HG03097 (cell line): ENCODE data around the gene RPUSD2.
A peak's percentile ranks its signal among the peaks of the same experiment; 100 is the strongest.
"Not testable (repeated sequence)": the region's sequence is repeated elsewhere in the genome, so short reads cannot be mapped to it uniquely, and the experiment has no call there.

ENCODE experiments used
- ATAC-seq: cut with Tn5 transposase; IDR thresholded peaks from one replicate; pipeline ENCODE4 v1.9.1; 2021; ENCODE audit not compliant: unreplicated experiment, low FRiP score

Gene RPUSD2

DNA sequence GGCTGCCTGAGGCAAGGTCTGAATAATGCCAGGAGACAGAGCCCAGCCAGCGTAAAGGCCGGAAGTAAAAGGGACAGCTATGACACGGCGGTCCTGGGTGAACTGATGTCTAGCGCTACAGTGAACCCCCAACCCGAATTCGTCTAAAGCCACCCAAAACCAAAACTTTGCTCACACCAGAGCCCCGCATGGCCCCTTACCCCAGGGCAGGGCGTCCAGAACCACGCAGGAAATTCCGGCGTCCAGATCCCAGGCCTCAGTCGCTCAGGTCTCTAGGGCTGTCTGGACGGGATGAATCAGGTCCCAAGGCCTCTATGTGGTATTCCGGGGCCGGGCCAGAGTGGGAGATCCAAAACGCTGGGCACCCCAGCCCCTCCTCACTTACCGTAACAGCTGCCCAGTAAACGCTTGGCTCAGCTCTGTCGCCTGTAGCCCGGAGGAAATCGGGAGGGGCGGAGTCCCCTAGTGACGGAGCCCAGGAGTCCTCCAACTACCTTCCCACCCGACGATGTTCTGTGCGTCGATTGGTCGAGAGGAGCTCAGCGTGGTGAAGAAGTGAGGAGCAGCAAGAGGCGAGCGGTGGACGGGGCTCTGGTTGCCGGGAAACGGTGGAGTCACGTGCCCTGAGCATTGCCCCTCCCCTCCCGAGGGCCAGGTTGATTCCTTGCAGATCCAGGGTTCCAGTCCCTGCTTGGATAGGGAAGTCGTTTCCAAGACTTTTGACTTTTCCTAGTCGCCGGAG is 4.3 kb upstream of the RPUSD2 start, which contains the start of gene CCDC32:
CCDC32 (minus strand) TSS at position 452 of the 742 bp plus-strand sequence. CDS start 2,027 bp downstream, outside the sequence.
- peak; percentile 88 for ATAC-seq

DNA sequence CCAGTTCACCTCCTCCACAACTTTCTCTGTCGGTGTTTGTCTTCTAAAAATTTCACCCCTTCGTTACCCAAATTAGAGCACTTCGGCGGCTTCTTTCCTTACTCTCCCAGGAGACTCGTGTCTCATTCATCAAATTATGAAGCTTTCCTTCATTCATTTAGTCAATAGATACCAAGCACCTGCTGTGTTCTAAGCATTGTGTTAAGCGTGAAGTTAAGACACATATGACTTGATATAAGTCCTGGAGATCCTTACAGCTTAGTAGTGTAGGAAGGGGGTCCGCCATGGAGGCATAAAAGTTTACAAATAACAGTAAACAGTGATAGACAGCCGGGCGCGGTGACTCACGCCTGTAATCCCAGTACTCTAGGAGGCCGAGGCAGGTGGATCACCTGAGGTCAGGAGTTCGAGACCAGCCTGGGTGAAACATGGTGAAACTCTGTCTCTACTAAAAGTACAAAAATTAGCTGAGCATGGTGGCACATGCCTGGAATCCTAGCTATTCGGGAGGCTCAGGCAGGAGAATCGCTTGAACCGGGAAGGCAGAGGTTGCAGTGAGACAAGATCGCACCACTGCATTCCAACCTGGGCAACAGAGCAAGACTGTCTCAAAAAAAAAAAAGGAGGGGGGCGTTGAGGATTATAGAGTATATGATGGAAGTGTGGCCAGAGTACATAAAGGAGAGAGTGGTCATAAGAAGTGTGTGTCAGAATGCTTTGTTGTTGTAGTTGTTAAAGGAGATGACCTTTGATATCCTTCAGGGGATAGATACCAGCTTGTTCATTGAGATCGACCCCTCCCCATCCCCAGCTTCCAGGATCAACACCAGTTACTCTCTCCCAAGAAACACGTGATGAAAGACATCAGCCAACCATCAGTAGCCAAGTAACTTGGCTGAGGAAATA is 3.5 kb upstream of the RPUSD2 start:
- ATAC-seq: no peak

DNA sequence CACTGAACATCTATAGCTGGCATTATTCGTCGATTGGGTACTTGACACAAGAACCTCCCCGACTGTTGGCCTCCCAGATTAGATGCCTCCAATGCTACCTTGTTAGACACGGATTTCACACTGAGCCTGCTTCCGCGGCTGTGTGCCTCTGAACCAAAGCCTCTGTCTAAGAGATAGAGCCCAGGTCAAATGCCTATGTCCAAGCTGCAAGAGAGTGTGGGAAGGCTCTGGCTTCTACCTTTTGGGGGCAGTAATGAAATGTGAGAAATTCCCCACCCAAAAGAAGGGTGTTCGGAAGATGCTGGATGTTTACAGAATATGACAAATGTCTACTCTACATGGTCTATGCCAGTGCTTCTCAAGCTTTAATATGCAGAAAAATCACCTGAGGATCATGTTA is 2.0 kb upstream of the RPUSD2 start:
- no peak for ATAC-seq

DNA sequence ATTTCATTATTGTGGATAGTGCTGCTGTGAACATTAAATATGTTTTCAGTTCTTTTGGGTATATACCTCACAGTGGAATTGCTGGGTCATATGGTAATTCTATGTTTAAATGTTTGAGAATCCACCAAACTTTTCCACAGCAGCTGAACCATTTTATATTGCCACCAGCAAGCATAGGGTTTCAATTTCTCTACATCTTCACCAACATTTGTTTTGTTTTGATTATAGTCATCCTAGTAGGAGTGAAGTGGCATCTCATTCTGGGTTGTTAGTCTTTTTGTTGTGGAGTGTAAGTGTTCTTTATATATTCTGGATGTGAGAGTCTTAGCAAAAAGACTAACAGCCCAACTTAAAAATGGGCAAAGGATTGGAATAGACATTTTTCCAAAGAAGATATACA is 6.0 kb downstream of the RPUSD2 start:
- ATAC-seq: no peak

DNA sequence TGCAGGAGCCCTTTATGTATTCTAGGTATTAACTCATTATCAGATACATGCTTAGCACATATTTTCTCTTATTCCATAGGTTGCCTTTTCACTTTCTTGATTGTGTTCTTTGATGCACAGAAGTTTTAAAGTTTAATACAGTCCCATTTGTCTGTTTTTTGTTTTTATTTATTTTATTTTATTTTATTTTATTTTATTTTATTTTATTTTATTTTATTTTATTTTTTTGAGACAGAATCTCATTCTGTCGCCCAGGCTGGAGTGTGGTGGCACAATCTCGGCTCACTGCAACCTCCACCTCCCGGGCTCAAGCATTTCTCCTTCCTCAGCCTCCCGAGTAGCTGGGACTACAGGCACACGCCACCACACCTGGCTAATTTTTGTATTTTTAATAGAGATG is 7.8 kb downstream of the RPUSD2 start:
- ATAC-seq: not testable (repeated sequence)

DNA sequence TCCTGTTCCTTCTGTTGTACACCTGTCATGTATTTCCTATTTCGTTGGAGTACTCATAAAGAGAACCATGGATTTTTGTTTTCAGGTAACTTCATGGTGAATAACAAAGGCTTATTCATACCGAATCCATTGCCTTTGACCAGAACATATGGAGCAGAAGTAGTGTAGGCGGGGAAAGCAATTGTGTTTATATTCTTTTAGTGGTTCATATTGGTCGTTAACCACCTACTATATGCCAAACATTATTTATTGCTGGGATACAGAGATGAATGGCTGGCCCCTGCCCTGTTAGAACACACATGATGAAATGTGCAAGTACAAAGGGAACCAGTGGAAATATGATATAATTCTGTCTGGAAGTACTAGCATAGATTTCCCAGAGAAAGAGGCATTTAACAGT is 9.8 kb downstream of the RPUSD2 start:
- ATAC-seq: no peak

DNA sequence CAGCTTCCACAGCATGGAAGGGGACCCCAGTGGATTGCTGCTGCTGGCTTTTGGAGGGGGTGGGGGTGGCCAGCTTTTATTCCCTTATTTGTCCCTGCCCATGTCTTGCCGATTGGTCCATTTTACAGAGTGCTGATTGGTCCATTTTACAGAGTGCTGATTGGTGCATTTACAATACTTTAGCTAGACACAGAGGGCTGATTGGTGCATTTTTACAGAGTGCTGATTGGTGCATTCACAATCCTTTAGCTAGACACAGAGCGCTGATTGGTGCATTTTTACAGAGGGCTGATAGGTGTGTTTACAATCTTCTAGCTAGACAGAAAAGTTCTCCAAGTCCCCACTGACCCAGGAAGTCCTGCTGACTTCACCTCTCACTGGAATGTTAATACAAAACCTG is 12.7 kb downstream of the RPUSD2 start:
- ATAC-seq: not testable (repeated sequence)

DNA sequence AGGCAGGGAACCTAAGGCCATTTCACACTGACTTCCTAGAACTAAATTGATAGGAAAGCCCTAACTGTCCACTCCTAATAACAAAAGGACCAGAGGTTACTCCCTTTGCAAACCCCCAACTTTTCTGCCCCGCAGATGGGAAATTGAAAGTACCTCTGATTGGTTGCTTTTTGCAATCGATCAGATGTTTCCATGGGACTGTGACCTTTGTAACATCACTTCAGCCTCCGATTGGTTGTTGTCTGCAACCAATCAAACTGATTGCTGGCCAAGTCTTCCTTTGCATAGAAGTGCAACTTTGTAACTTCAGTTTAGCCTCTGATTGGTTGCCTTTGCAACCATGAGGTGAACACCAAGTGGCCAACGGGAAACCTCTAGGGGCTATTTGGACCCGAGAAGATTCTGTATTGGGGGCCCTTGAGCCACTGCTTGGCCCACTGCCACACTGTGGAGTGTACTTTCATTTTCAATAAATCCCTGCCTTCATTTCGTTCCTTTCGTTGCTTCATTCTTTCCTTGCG is 13.7 kb downstream of the RPUSD2 start:
- no peak for ATAC-seq

DNA sequence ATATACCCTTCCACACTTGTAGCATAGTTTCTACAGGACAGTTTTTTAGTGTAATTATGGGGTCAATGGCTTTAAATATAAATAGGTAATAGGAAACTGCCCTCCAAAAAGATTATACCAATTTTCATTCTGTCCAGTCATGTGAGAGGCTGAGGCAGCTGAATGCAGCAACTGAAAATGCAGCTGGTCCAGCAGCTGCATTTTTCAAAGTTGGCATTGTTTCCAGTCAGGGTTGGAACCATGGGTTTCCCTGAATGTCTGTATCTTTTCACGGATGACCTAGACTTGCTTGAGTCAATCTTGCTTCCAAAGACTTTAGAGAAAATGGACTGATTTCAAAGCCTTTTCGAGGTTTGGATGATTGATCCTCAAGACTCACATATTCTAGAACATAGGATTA is 15.1 kb downstream of the RPUSD2 start:
- no peak for ATAC-seq

DNA sequence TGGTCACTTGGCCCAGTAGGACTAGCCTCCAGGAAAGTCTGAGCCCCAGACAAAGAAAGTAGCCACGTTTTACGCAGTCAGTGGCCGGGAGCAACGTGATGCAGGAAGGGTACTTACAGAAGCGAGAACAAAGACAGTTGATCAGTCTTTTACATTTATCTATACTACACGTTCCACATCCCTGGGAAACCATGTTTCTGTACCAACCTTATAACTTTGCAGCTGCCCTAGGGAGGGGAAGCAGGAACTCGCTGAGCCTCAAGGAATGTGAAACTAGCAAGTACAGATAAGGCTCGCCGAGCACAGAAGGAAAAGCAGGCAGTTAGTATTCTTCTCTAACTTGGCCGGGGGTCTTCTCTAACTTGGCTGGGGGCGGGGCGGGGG is 21.6 kb downstream of the RPUSD2 start:
- no peak for ATAC-seq

DNA sequence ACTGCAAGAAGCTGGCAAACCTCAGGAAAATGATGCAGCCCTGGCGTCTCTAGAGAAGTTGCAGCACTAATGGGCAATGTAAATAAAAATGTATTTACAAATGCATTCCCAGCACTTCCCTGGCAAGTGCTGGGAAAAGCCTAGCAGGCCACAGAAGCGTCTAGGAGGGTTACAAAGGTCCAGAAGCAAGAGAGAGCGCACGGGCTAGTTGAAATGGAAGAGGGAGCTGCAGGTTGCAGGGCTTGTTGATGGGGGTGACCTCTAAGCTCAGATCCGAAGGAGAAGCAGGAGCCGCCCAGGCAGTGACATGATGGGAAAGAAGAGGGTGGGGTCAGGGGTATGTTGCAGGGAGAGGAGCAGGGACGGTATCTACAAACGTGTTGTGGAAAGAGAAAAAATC is 22.3 kb downstream of the RPUSD2 start:
- ATAC-seq: no peak

DNA sequence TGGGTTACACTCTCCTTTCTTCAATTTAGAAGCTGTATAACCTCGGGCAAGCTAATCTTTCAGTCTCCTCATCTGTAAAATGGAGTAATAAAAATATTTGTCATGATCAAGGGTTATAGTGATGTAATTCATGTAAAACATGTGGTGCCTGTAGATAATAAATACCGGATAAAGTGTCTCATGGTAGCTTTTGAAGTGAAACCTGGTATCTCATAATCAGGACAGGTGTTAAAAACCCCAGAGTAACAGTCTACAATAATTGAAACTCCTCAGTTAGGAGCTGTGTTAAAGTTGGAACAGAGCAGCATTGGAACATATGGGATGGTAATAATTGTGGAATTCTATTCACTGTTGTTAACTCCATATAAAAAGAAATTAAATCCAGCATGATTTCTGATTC is 24.1 kb downstream of the RPUSD2 start:
- ATAC-seq: no peak

DNA sequence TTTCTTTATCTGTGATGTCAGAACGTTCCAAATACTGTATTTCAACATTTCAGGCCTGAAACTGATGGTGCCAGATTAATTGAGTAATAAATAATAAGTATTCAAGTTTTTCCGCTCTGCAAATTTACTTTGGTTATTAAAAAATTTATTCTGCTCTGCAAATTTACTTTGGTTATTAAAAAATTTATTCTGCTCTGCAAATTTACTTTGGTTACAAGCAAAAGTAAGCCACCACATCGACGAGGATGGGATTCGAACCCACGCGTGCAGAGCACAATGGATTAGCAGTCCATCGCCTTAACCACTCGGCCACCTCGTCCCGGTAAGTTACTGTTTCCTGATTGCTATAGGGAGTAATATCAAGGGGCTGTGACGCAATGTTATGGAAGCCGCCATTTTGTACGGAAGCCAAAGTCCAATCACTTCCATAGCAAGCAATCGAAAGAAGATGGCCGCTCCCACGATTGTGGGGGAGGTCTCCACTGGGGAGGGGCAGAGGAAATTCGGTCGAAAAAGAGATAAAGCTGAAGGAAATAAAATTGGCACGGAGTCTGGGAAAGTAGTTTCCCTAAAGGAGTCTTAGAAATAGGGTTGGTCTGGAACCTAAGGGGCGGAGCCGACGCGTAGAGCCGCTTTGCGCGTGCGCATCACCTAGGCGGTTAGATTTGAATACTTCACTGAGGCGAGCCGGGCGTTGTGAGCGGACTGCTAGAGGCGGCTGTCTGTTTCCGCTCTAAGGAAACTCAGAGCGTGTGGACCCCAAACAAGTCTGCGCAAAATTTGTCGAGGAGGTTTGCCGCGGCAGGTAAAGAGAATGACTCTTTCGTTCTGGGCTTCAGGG is 24.7 kb downstream of the RPUSD2 start, which contains the start of gene KNL1:
KNL1 (plus strand) TSS at position 662 of the 841 bp plus-strand sequence. CDS start 8,683 bp downstream, outside the sequence.
- ATAC-seq: peak; percentile 58

DNA sequence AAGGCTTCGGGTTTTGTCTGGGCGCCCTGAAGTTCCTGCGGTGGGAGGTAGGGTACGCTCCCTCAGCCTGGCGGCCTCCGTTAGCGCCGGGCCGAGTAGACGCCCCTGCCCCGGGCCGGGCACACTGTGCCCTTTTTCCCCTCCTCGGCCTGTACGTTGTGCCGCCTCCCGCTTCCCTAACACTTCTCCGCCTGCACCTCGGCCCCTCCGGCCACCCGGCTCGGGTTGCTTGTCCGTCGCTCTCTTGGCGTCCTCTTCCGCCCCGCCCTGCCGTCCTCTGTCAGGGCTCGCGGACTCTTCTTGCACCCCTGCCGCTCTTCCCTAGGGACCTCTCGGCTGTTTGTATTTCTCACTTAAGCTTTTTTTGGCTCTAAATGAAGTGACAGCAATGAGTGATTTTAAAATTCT is 25.3 kb downstream of the RPUSD2 start:
- peak; percentile 45 for ATAC-seq

DNA sequence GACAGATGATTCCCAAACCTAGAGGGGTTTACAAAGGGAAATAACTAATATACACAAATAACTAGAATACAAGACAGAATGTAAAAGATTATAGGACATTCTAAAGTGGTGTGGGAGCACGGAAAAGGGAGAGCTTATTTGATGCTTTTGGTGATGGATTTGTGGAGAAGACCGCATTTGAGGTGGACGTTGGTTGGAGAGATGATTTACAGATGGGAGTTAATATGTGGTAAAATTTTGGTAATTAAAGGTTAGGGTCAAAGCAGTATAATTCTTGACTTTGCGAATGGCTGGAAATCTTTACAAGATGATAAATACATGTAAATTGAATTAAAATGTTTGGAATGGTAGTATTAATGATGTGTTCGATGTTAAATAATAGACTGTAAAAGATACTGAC is 26.1 kb downstream of the RPUSD2 start:
- no peak for ATAC-seq

DNA sequence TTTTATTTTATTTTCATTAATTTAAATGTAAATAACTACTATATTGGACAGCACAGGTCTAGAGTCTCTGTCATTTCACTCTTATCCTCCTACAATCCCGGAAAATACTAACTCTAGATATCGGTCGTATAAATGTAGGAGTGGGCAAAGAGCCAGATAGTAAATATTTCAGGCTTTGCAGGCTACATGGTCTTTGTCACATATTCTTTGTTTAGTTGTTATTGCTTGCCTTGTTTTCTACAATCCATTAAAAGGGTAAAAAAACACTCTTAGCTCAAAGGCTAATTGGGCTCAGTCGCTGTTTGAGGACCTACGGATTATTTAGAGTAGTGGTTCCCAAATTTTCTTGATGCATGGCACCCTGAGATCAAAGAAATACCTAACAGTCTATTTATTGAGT is 26.7 kb downstream of the RPUSD2 start:
- no peak for ATAC-seq

DNA sequence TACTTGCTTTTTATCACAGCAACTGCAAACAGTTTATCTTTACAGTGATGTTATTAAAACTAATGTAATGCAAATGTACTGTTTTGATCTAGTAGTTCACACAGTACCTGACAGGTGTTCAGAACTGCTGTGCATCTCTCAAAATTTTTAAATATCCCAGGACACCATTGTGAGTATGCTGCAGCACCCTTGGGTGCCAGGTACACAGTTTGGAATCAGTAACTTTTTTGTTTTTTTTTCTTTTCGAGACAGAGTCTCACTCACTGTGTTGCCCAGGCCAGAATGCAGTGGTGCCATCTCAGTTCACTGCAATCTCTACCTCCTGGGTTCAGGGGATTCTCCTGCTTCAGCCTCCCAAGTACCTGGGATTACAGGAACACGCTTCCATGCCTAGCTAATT is 27.9 kb downstream of the RPUSD2 start:
- ATAC-seq: no peak

DNA sequence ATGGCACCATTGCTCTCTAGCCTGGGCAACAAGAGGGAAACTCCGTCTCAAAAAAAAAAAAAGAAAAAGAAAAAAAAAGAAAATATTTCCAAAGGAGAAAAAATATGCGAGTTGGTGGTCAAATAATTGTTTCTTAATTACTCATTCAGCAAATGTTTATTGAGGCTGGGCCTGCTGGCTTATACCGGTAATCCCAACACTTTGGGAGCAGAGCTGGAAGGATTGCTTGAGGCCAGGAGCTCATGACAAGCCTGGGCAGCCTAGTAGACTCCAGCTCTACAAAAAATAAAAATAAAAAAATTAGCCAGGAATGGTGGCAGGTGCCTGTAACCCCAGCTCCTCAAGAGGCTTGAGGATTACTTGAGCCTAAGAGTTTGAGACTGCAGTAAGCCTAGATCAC is 29.0 kb downstream of the RPUSD2 start:
- no peak for ATAC-seq

DNA sequence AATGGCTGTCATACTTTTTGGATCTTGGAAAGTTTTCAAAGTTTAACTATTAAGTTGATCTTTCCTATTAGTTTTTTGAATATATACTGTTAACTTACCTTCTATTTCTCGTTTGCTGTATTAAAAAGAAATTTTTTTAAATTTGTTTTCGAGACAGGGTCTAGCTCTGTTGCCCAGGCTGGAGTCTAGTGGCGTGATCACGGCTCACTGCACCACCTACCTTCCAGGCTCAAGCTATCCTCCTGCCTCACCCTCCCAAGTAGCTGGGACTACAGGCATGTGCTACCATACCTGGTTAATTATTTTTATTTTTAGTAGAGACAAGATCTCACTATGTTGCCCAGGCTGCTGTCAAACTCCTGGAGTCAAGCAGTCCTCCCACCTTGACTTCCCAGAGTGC is 29.6 kb downstream of the RPUSD2 start:
- no peak for ATAC-seq

DNA sequence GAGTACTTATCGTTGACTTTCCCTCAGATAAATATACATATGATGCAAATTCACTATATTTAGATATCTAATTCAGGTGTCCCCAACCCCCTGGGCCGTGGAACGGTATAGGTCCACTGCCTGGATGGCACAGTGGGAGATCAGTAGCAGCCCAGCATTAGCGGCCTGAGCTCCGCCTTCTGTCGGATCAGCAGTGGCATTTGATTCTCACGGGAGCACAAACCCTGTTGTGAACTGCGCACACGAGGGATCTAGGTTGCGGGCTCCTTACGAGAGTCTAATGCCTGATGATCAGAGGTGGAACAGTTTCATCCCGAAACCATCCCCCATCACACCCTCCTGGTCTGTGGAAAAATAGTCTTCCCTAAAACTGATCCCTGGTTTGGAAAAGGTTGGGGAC is 31.9 kb downstream of the RPUSD2 start:
- ATAC-seq: no peak

DNA sequence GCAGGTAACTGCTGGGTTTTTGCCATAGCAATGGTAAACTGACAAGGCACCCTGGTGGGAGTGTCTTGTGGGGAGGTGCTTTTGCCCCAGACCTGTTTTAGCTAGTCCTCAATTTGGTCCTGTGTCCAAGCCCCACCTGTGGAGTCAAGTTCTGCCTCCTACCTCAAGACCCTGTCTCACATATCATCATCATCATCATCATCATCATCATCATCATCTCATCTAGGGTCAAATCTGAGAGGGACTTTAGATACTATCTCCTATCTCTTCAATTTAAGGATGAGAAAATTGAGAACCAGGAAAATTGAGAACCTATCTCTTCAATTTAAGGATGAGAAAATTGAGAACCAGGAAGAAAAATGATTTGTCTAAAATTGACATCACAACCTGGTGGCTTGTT is 34.8 kb downstream of the RPUSD2 start:
- ATAC-seq: no peak
